ENCODE results near the gene CCDC182.

DNA sequence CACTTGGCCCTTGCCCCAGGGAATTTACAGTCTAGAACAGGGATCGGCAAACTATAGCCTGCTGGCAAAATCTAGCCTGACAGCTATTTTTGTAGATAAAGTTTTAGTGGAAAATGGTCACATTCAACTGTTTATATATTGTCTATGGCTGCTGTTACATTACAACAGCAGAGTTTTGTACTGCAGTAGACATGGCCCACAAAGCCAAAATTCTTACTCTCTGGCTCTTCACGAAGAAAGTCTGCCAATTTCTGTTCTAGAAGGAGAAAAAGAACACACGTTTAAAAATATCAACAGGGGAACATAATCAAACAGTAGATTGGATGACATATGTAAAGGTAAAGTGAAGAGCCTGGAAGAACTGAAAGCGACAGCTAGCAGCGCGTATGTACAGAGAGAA, 33.2 kb upstream of the CCDC182 start:
- TF ChIP-seq CTCF (IDR thresholded peaks at IDR 0.05 in 8 of 11, conservative IDR thresholded peaks at IDR 0.05 in 3 of 11) (no peak), POLR2A (IDR thresholded peaks at IDR 0.05) (no peak), POLR2AphosphoS5 (IDR thresholded peaks at IDR 0.05) (no peak)

Data from spleen (tissue), 7 donors.